K562 (cell line): ENCODE data around the gene CLASP1. TPM values are rescaled to one million over a fixed set of nuclear protein-coding genes. Genes with fewer than 3 reads are reported as not detected.

Experiments
- MYBL2 ChIP-seq, 2 experiments: fragments of 450-650 bp in 1 of 2; sonication (generic) in 1 of 2; formaldehyde crosslinking in 1 of 2; IDR thresholded peaks; 2 replicates each; pipeline versions ENCODE4 v1.6.1 to v1.8.1; 2017 to 2022; ENCODE audit warnings: borderline replicate concordance in 1 of 2, inconsistent platforms in 1 of 2, low read depth in 1 of 2, mild to moderate bottlenecking in 1 of 2, missing genetic modification reagents in 1 of 2, moderate library complexity in 1 of 2
- SAFB ChIP-seq: fragments of 200-400 bp; formaldehyde crosslinking; IDR thresholded peaks from 2 replicates; pipeline ENCODE4 v1.6.1; 2017; ENCODE audit warnings: low read depth, low read length, borderline replicate concordance
- SLC30A9 ChIP-seq: fragments of 250-450 bp; sonication (Bioruptor Pico); IDR thresholded peaks from 2 replicates; pipeline ENCODE4 v1.8.0; 2022; ENCODE audit warnings: mild to moderate bottlenecking, moderate library complexity
- SP1 ChIP-seq: sonication (generic); formaldehyde crosslinking; IDR thresholded peaks from 2 replicates; pipeline ENCODE4 v1.8.1; 2022; ENCODE audit warnings: mild to moderate bottlenecking, missing genetic modification reagents
- TCF3 ChIP-seq: sonication (generic); formaldehyde crosslinking; IDR thresholded peaks from 2 replicates; pipeline ENCODE4 v1.4.0; 2020; ENCODE audit warnings: mild to moderate bottlenecking, missing genetic modification reagents
- ZNF766 ChIP-seq: fragments of 200-800 bp; sonication (Bioruptor generic); conservative IDR thresholded peaks from 2 replicates; pipeline ENCODE4 v1.6.1; 2016; ENCODE audit warnings: missing genetic modification characterization, missing compliant biosample characterization
- polyA plus RNA-seq, 8 experiments: library from polyadenylated mRNA; depleted of rRNA in 4 of 8; stranded (reverse) in 5 of 8; unstranded in 3 of 8; fragments of >200 nt; fragmentation: Nextera tagmentation in 2 of 8; fragmentation: Illumina TruSeq in 1 of 8; extraction: Ambion mirVana in 2 of 8; extraction: Trizol in 1 of 8; gene quantifications; 2 replicates each; pipeline versions ENCODE4 v1.2.1 to v1.2.3, GENCODE V29; 2011 to 2014; ENCODE audit warnings: inconsistent platforms in 1 of 8, missing spikeins in 1 of 8
- total RNA-seq, 7 experiments: library from RNA; depleted of rRNA in 6 of 7; stranded (reverse); fragments of >200 nt in 6 of 7; fragmentation: Illumina TruSeq in 2 of 7; extraction: Trizol in 2 of 7; gene quantifications; 2 replicates each; pipeline versions ENCODE4 v1.2.1 to v1.2.3, GENCODE V29; 2011 to 2021; ENCODE audit warnings: low replicate concordance in 1 of 7
- TF ChIP-seq, protein P1 (sequence below): fragments of 450-650 bp; IDR thresholded peaks from 2 replicates; pipeline ENCODE4 v1.6.1; 2016
- TF ChIP-seq, protein P2 (sequence below): fragments of 200-800 bp; sonication (Bioruptor generic); IDR thresholded peaks from 2 replicates; pipeline ENCODE4 v1.6.1; 2017; ENCODE audit warnings: missing genetic modification characterization, missing compliant biosample characterization
- TF ChIP-seq, protein P3 (sequence below), 2 experiments: fragments of 450-650 bp in 1 of 2; sonication (generic) in 1 of 2; formaldehyde crosslinking in 1 of 2; IDR thresholded peaks; 2 replicates each; pipeline versions ENCODE4 v1.7.1 to v1.9.0; 2016 to 2022; ENCODE audit warnings: inconsistent platforms in 1 of 2, mild to moderate bottlenecking in 1 of 2, missing genetic modification reagents in 1 of 2
- TF ChIP-seq, protein P4 (sequence below): fragments of 250-450 bp; sonication (Bioruptor Pico); IDR thresholded peaks from 2 replicates; pipeline ENCODE4 v1.4.0; 2020; ENCODE audit warnings: mild to moderate bottlenecking, moderate library complexity, borderline replicate concordance

The CLASP1 gene
- total and polyA plus RNA-seq, 9 of the 15 experiments (the other 6 are each of a cell fraction or from before 2014, with no cell fraction given), result 1.7 to 40.3 (median 20.7) TPM

DNA sequence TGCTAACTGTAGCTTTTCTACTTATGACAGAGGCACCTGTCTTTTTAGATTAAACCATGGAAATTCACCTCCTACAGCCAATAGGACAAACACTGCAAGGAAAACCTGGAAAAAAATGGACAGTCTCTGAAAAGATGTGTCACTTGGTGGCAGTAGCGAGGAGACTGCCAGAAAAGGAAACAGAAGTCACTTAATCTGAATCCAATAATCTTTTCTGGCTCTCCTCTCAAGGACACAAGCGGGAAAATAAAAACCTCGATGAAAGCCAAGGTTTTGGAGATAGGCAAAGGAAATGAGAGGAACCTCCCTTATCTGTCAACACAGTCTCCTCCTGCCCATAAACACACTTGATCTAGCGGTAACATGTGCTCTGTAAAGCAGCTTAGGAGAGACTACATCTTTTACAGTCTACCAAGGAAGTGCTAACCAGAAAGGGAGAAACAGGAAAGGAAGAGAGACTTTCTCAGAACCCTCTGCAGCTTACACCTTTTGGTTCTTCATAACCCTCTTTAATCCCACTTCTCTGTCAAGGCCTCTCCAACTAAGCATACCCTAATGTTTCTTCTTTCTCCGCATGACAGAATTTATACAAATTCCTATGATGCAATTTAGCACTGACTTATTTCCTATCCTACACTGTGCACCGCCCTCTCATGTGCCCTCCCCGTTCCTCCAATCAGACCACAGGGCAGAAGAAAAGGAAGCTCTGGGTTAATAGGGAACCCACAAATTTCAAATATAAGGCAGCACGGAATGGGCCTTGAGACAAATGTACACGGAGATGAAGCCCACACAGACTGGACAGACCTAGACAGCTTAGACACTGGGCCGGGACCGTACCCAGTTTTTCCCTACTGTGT, 52.8 kb downstream of the CLASP1 start (continued):
- TF ChIP-seq, protein P1, sequence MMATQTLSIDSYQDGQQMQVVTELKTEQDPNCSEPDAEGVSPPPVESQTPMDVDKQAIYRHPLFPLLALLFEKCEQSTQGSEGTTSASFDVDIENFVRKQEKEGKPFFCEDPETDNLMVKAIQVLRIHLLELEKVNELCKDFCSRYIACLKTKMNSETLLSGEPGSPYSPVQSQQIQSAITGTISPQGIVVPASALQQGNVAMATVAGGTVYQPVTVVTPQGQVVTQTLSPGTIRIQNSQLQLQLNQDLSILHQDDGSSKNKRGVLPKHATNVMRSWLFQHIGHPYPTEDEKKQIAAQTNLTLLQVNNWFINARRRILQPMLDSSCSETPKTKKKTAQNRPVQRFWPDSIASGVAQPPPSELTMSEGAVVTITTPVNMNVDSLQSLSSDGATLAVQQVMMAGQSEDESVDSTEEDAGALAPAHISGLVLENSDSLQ, result peak; percentile 61
- TF ChIP-seq, protein P2, sequence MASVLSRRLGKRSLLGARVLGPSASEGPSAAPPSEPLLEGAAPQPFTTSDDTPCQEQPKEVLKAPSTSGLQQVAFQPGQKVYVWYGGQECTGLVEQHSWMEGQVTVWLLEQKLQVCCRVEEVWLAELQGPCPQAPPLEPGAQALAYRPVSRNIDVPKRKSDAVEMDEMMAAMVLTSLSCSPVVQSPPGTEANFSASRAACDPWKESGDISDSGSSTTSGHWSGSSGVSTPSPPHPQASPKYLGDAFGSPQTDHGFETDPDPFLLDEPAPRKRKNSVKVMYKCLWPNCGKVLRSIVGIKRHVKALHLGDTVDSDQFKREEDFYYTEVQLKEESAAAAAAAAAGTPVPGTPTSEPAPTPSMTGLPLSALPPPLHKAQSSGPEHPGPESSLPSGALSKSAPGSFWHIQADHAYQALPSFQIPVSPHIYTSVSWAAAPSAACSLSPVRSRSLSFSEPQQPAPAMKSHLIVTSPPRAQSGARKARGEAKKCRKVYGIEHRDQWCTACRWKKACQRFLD (CRISPR knock-in tag), result 0 out of 2 replicates have a peak, but pooled peaks have one; percentile 15
- TF ChIP-seq, protein P3, sequence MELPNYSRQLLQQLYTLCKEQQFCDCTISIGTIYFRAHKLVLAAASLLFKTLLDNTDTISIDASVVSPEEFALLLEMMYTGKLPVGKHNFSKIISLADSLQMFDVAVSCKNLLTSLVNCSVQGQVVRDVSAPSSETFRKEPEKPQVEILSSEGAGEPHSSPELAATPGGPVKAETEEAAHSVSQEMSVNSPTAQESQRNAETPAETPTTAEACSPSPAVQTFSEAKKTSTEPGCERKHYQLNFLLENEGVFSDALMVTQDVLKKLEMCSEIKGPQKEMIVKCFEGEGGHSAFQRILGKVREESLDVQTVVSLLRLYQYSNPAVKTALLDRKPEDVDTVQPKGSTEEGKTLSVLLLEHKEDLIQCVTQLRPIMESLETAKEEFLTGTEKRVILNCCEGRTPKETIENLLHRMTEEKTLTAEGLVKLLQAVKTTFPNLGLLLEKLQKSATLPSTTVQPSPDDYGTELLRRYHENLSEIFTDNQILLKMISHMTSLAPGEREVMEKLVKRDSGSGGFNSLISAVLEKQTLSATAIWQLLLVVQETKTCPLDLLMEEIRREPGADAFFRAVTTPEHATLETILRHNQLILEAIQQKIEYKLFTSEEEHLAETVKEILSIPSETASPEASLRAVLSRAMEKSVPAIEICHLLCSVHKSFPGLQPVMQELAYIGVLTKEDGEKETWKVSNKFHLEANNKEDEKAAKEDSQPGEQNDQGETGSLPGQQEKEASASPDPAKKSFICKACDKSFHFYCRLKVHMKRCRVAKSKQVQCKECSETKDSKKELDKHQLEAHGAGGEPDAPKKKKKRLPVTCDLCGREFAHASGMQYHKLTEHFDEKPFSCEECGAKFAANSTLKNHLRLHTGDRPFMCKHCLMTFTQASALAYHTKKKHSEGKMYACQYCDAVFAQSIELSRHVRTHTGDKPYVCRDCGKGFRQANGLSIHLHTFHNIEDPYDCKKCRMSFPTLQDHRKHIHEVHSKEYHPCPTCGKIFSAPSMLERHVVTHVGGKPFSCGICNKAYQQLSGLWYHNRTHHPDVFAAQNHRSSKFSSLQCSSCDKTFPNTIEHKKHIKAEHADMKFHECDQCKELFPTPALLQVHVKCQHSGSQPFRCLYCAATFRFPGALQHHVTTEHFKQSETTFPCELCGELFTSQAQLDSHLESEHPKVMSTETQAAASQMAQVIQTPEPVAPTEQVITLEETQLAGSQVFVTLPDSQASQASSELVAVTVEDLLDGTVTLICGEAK (IDR thresholded peaks at IDR 0.05), result no peak
- TF ChIP-seq, protein P3 (CRISPR knock-in tag; IDR thresholded peaks at IDR 0.05), result no peak
- peak; percentile 72 for TF ChIP-seq SP1 (CRISPR knock-in tag)
- TF ChIP-seq SLC30A9 (CRISPR knock-in tag), result no peak
- no peak; the same call in 1 of the 2 replicates for TF ChIP-seq MYBL2 (IDR thresholded peaks at IDR 0.05; ENCODE audit: low read depth)
- TF ChIP-seq MYBL2 (CRISPR knock-in tag; IDR thresholded peaks at IDR 0.05; ENCODE audit: borderline replicate concordance), result no peak
- peak; percentile 95 for TF ChIP-seq TCF3 (CRISPR knock-in tag)
- peak; percentile 74; the same call in 1 of the 2 replicates for TF ChIP-seq ZNF766 (CRISPR knock-in tag)
- no peak for TF ChIP-seq SAFB
- TF ChIP-seq, protein P4, sequence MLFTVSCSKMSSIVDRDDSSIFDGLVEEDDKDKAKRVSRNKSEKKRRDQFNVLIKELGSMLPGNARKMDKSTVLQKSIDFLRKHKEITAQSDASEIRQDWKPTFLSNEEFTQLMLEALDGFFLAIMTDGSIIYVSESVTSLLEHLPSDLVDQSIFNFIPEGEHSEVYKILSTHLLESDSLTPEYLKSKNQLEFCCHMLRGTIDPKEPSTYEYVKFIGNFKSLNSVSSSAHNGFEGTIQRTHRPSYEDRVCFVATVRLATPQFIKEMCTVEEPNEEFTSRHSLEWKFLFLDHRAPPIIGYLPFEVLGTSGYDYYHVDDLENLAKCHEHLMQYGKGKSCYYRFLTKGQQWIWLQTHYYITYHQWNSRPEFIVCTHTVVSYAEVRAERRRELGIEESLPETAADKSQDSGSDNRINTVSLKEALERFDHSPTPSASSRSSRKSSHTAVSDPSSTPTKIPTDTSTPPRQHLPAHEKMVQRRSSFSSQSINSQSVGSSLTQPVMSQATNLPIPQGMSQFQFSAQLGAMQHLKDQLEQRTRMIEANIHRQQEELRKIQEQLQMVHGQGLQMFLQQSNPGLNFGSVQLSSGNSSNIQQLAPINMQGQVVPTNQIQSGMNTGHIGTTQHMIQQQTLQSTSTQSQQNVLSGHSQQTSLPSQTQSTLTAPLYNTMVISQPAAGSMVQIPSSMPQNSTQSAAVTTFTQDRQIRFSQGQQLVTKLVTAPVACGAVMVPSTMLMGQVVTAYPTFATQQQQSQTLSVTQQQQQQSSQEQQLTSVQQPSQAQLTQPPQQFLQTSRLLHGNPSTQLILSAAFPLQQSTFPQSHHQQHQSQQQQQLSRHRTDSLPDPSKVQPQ, result no peak
